LNCAP (cell line): ENCODE results near the gene USP4.

ENCODE experiments used
- CTCF ChIP-seq: fragments of 450-650 bp; IDR thresholded peaks from 2 replicates; pipeline ENCODE4 v1.5.1; 2017; ENCODE audit warnings: mild to moderate bottlenecking

USP4 gene

GRCh38 chr3:49378249-49378895, 38.5 kb upstream of the USP4 start:
- TF ChIP-seq CTCF: no peak

GRCh38 chr3:49377483-49377882, 37.6 kb upstream of the USP4 start:
- TF ChIP-seq CTCF: no peak

GRCh38 chr3:49371946-49372345, 32.1 kb upstream of the USP4 start:
- no peak for TF ChIP-seq CTCF

GRCh38 chr3:49370585-49371290, 30.9 kb upstream of the USP4 start:
- no peak for TF ChIP-seq CTCF

- no peak for TF ChIP-seq CTCF
Observed at GRCh38 chr3:49362561-49362960, 22.7 kb upstream of the USP4 start.

GRCh38 chr3:49359623-49360022, 19.8 kb upstream of the USP4 start:
- no peak for TF ChIP-seq CTCF

- TF ChIP-seq CTCF: no peak
Observed at GRCh38 chr3:49358884-49359225, 19.0 kb upstream of the USP4 start.
